H9 (cell line): ENCODE measurements around the gene EDA2R. TPM values are rescaled to one million over a fixed set of nuclear protein-coding genes. Genes with fewer than 3 reads are reported as not detected.

Source experiments
- DNase-seq: peaks from one replicate; pipeline ENCODE4 v3.0.0-alpha.2; 2017
- H2AFZ ChIP-seq: one replicate; pipeline ENCODE4 v1.6.1; 2013; ENCODE audit warnings: mild to moderate bottlenecking, low read length, control low read depth, moderate library complexity
- H2AK5ac ChIP-seq: 2 replicates; pipeline ENCODE4 v1.6.1; 2013; ENCODE audit warnings: low read length, control low read depth, mixed read lengths; ENCODE audit not compliant: insufficient read length
- H2BK120ac ChIP-seq: one replicate; pipeline ENCODE4 v1.6.1; 2013; ENCODE audit warnings: low read depth, mild to moderate bottlenecking, low read length, control low read depth, inconsistent platforms; ENCODE audit not compliant: poor library complexity, severe bottlenecking
- H2BK12ac ChIP-seq: 2 replicates; pipeline ENCODE4 v1.6.1; 2013; ENCODE audit warnings: low read length, control low read depth, mixed read lengths, low read depth; ENCODE audit not compliant: insufficient read length
- H2BK15ac ChIP-seq: 2 replicates; pipeline ENCODE4 v1.6.1; 2013; ENCODE audit warnings: low read depth, low read length, control low read depth
- H2BK20ac ChIP-seq: one replicate; pipeline ENCODE4 v1.6.1; 2013; ENCODE audit warnings: low read depth, mild to moderate bottlenecking, low read length, control low read depth, inconsistent platforms; ENCODE audit not compliant: poor library complexity, severe bottlenecking
- H2BK5ac ChIP-seq: 2 replicates; pipeline ENCODE4 v1.6.1; 2013; ENCODE audit warnings: low read length, control low read depth, mixed read lengths; ENCODE audit not compliant: insufficient read length
- H3K14ac ChIP-seq: 2 replicates; pipeline ENCODE4 v1.6.1; 2013; ENCODE audit warnings: low read length, control low read depth; ENCODE audit not compliant: insufficient read depth
- H3K18ac ChIP-seq: 2 replicates; pipeline ENCODE4 v1.6.1; 2013; ENCODE audit warnings: low read depth, mild to moderate bottlenecking, mixed read lengths, low read length, control low read depth; ENCODE audit not compliant: insufficient read length
- H3K23ac ChIP-seq: 2 replicates; pipeline ENCODE4 v1.6.1; 2013; ENCODE audit warnings: low read length, control low read depth, mixed read lengths, low read depth; ENCODE audit not compliant: insufficient read length
- H3K23me2 ChIP-seq: 2 replicates; pipeline ENCODE4 v1.6.1; 2013; ENCODE audit warnings: low read depth, mild to moderate bottlenecking, mixed read lengths, low read length, control low read depth; ENCODE audit not compliant: insufficient read length, poor library complexity, severe bottlenecking
- H3K27ac ChIP-seq: 2 replicates; pipeline ENCODE4 v1.5.1; 2013; ENCODE audit warnings: low read length, control low read depth, mixed read lengths, low read depth; ENCODE audit not compliant: insufficient read length
- H3K27me3 ChIP-seq: 2 replicates; pipeline ENCODE4 v1.6.1; 2013; ENCODE audit warnings: low read length, control low read depth, inconsistent platforms; ENCODE audit not compliant: insufficient read depth
- H3K4ac ChIP-seq: 2 replicates; pipeline ENCODE4 v1.6.1; 2013; ENCODE audit warnings: low read depth, mild to moderate bottlenecking, control low read depth, inconsistent platforms, low read length, moderate library complexity
- H3K4me1 ChIP-seq: 2 replicates; pipeline ENCODE4 v1.6.1; 2013; ENCODE audit warnings: low read length, control low read depth, inconsistent platforms; ENCODE audit not compliant: insufficient read depth
- H3K4me2 ChIP-seq: 2 replicates; pipeline ENCODE4 v1.6.1; 2013; ENCODE audit warnings: low read length, control low read depth, mixed read lengths; ENCODE audit not compliant: insufficient read length, insufficient read depth
- H3K56ac ChIP-seq: 2 replicates; pipeline ENCODE4 v1.6.1; 2013; ENCODE audit warnings: low read depth, mild to moderate bottlenecking, mixed read lengths, low read length, control low read depth; ENCODE audit not compliant: insufficient read length
- H3K79me1 ChIP-seq: 2 replicates; pipeline ENCODE4 v1.6.1; 2013; ENCODE audit warnings: low read depth, mild to moderate bottlenecking, moderate library complexity, low read length, control low read depth, inconsistent platforms; ENCODE audit not compliant: insufficient read depth, poor library complexity, severe bottlenecking
- H3K79me2 ChIP-seq: 2 replicates; pipeline ENCODE4 v1.6.1; 2013; ENCODE audit warnings: low read length, control low read depth, inconsistent platforms; ENCODE audit not compliant: insufficient read depth
- H3K9ac ChIP-seq: 2 replicates; pipeline ENCODE4 v1.6.1; 2013; ENCODE audit warnings: low read length, control low read depth, mixed read lengths; ENCODE audit not compliant: insufficient read length; ENCODE audit errors: extremely low read depth
- H3K9me3 ChIP-seq: one replicate; pipeline ENCODE4 v1.6.1; 2013; ENCODE audit warnings: low read depth, low read length, inconsistent platforms; ENCODE audit not compliant: control insufficient read depth
- H3T11ph ChIP-seq: one replicate; pipeline ENCODE4 v1.6.1; 2013; ENCODE audit warnings: mild to moderate bottlenecking, low read length, control low read depth, inconsistent platforms
- H4K20me1 ChIP-seq: one replicate; pipeline ENCODE4 v1.6.1; 2013; ENCODE audit not compliant: control insufficient read depth, insufficient read length, insufficient read depth
- H4K5ac ChIP-seq: 2 replicates; pipeline ENCODE4 v1.6.1; 2013; ENCODE audit warnings: low read depth, mild to moderate bottlenecking, mixed read lengths, low read length, control low read depth; ENCODE audit not compliant: insufficient read length
- H4K8ac ChIP-seq: replicated peaks from 2 replicates; pipeline ENCODE4 v1.6.1; 2013; ENCODE audit warnings: low read length, control low read depth, mixed read lengths, low read depth; ENCODE audit not compliant: insufficient read length
- H4K91ac ChIP-seq: 2 replicates; pipeline ENCODE4 v1.6.1; 2013; ENCODE audit warnings: low read depth, mild to moderate bottlenecking, moderate library complexity, mixed read lengths, low read length, control low read depth; ENCODE audit not compliant: insufficient read length
- H3K27ac Mint-ChIP-seq, 3 experiments: 2 replicates in 2 of 3; 3 replicates in 1 of 3; pipeline ENCODE4 v1.8.0; 2020 to 2021; ENCODE audit warnings: mixed read lengths in 3 of 3, mild to moderate bottlenecking in 1 of 3, moderate library complexity in 1 of 3
- H3K27me3 Mint-ChIP-seq: 2 replicates; pipeline ENCODE4 v1.8.0; 2021; ENCODE audit warnings: low read depth, mild to moderate bottlenecking, moderate library complexity, mixed read lengths
- H3K36me3 Mint-ChIP-seq, 3 experiments: 2 replicates in 2 of 3; 3 replicates in 1 of 3; pipeline ENCODE4 v1.8.0; 2020 to 2021; ENCODE audit warnings: low read depth in 3 of 3, mixed read lengths in 3 of 3; ENCODE audit not compliant: insufficient read depth in 1 of 3
- H3K4me1 Mint-ChIP-seq, 2 experiments: 2 replicates each; pipeline ENCODE4 v1.8.0; 2020; ENCODE audit warnings: mixed read lengths in 2 of 2
- H3K4me3 Mint-ChIP-seq, 2 experiments: 2 replicates in 1 of 2; 3 replicates in 1 of 2; pipeline ENCODE4 v1.8.0; 2020 to 2021; ENCODE audit warnings: mild to moderate bottlenecking in 2 of 2, mixed read lengths in 2 of 2, moderate library complexity in 1 of 2
- H3K9me3 Mint-ChIP-seq, 2 experiments: 2 replicates in 1 of 2; 3 replicates in 1 of 2; pipeline ENCODE4 v1.8.0; 2020; ENCODE audit warnings: mild to moderate bottlenecking in 2 of 2, mixed read lengths in 2 of 2, moderate library complexity in 1 of 2
- CTCF ChIP-seq: fragments of 200-600 bp; sonication (generic); conservative IDR thresholded peaks from 3 replicates; pipeline ENCODE4 v1.8.0; 2021; ENCODE audit warnings: antibody characterized with exemption, mild to moderate bottlenecking
- WGBS: extraction: QIAGEN DNeasy Blood & Tissue Kit; methylation state at CpG from one replicate; pipeline ENCODE4 v1.1.7; 2013; ENCODE audit warnings: missing lambda C conversion rate, low lambda C conversion rate, mixed read lengths; ENCODE audit not compliant: insufficient read length; ENCODE audit errors: extremely low coverage; 5-methylcytosine and 5-hydroxymethylcytosine counted together
- total RNA-seq: library from RNA; stranded (reverse); gene quantifications from 2 replicates; pipeline ENCODE4 v1.2.1, GENCODE V29; 2021

The EDA2R gene
- total RNA-seq, 1 experiment from 2014 or later, result 6.6 TPM

GRCh38 chrX:66674506-66674905 is 35.6 kb upstream of the EDA2R start:
- H3K4me1 ChIP-seq, result no peaks in the 10 kb centered on the region
- H3T11ph ChIP-seq, result no peak overlapping the region
- no peak overlapping the region for H2BK15ac ChIP-seq
- H3K27me3 ChIP-seq, result no peaks in the 10 kb centered on the region
- Mint-ChIP-seq H3K9me3 (peaks cover 89 to 94% of the 10 kb centered on the region in 2 experiments), H3K4me3 (no peak overlapping the region), H3K36me3 (peaks cover 0 to 2% (median 0%) of the 10 kb centered on the region in 3 experiments; a peak in 3 of 7 replicates), H3K4me1 (peaks cover 0 to under 1% of the 10 kb centered on the region in 2 experiments; a peak in 1 of 4 replicates), H3K27ac (no peak overlapping the region), H3K27me3 (no peaks in the 10 kb centered on the region)
- H3K27ac ChIP-seq, result no peak overlapping the region
- no peak overlapping the region for H2BK12ac ChIP-seq
- no peak overlapping the region for H2AFZ ChIP-seq
- no peak overlapping the region for H4K91ac ChIP-seq
- H3K9ac ChIP-seq, result no peak overlapping the region
- no peak overlapping the region for H3K4me2 ChIP-seq
- no peak overlapping the region for H3K56ac ChIP-seq
- DNase-seq, result no peak
- H3K18ac ChIP-seq, result no peak overlapping the region
- no CpG with 5 or more reads among the region's 2 CpGs for WGBS
- H2AK5ac ChIP-seq, result no peak overlapping the region
- H3K9me3 ChIP-seq, result peaks cover 28% of the 10 kb centered on the region
- no peaks in the 10 kb centered on the region for H3K23me2 ChIP-seq
- H2BK120ac ChIP-seq, result no peak overlapping the region
- H4K5ac ChIP-seq, result no peak overlapping the region
- no peaks in the 10 kb centered on the region for H4K20me1 ChIP-seq
- no peak for TF ChIP-seq CTCF
- H3K4ac ChIP-seq, result no peak overlapping the region
- H2BK20ac ChIP-seq, result no peak overlapping the region
- H4K8ac ChIP-seq, result no peak overlapping the region
- H3K23ac ChIP-seq, result no peak overlapping the region
- H3K79me1 ChIP-seq, result no peaks in the 10 kb centered on the region
- H3K14ac ChIP-seq, result no peak overlapping the region
- H3K79me2 ChIP-seq, result no peaks in the 10 kb centered on the region
- no peak overlapping the region for H2BK5ac ChIP-seq
